Measurements from ENCODE around the gene CLMP.
"Not testable (repeated sequence)": the region's sequence is repeated elsewhere in the genome, so short reads cannot be mapped to it uniquely, and the experiment has no call there.

The CLMP gene

GRCh38 chr11:123218451-123218850 lies 23.4 kb upstream of the CLMP start:
- DNase-seq (ENCODE audit: low read depth in 2 of 3, low spot score in 2 of 3): no peak

- no peak for DNase-seq (ENCODE audit: low read depth in 2 of 3, low spot score in 2 of 3)
Measured at GRCh38 chr11:123217897-123218296, 22.8 kb upstream of the CLMP start.

GRCh38 chr11:123216249-123216648 lies 21.2 kb upstream of the CLMP start:
- no peak for DNase-seq (ENCODE audit: low read depth in 2 of 3, low spot score in 2 of 3)

- DNase-seq (ENCODE audit: low read depth in 2 of 3, low spot score in 2 of 3): no peak
Measured at GRCh38 chr11:123214940-123215339, 19.9 kb upstream of the CLMP start.

- DNase-seq (ENCODE audit: low read depth in 2 of 3, low spot score in 2 of 3): no peak
Measured at GRCh38 chr11:123214396-123214795, 19.3 kb upstream of the CLMP start.

GRCh38 chr11:123213307-123213771 lies 18.3 kb upstream of the CLMP start:
- DNase-seq (ENCODE audit: low read depth in 2 of 3, low spot score in 2 of 3): no peak

GRCh38 chr11:123212406-123212805 lies 17.4 kb upstream of the CLMP start:
- DNase-seq (ENCODE audit: low read depth in 2 of 3, low spot score in 2 of 3): no peak

- DNase-seq (ENCODE audit: low read depth in 2 of 3, low spot score in 2 of 3): no peak
Measured at GRCh38 chr11:123211981-123212380, 16.9 kb upstream of the CLMP start.

GRCh38 chr11:123211149-123211852 lies 16.3 kb upstream of the CLMP start:
- DNase-seq (ENCODE audit: low read depth in 2 of 3, low spot score in 2 of 3): no peak

GRCh38 chr11:123209591-123209990 lies 14.5 kb upstream of the CLMP start:
- DNase-seq (ENCODE audit: low read depth in 2 of 3, low spot score in 2 of 3): no peak

GRCh38 chr11:123206791-123207434 lies 11.9 kb upstream of the CLMP start:
- no peak for DNase-seq (ENCODE audit: low read depth in 2 of 3, low spot score in 2 of 3)

GRCh38 chr11:123206055-123206454 lies 11.0 kb upstream of the CLMP start:
- not testable (repeated sequence) for DNase-seq (ENCODE audit: low read depth in 2 of 3, low spot score in 2 of 3)

- DNase-seq (ENCODE audit: low read depth in 2 of 3, low spot score in 2 of 3): no peak
Measured at GRCh38 chr11:123203934-123204333, 8.9 kb upstream of the CLMP start.

- DNase-seq (ENCODE audit: low read depth in 2 of 3, low spot score in 2 of 3): no peak
Measured at GRCh38 chr11:123203471-123203870, 8.4 kb upstream of the CLMP start.

GRCh38 chr11:123202155-123203151 lies 7.4 kb upstream of the CLMP start:
- DNase-seq (ENCODE audit: low read depth in 2 of 3, low spot score in 2 of 3): no peak

- DNase-seq (ENCODE audit: low read depth in 2 of 3, low spot score in 2 of 3): no peak
Measured at GRCh38 chr11:123200264-123200663, 5.2 kb upstream of the CLMP start.

- no peak for DNase-seq (ENCODE audit: low read depth in 2 of 3, low spot score in 2 of 3)
Measured at GRCh38 chr11:123197711-123198110, 2.7 kb upstream of the CLMP start.

GRCh38 chr11:123196060-123196714 lies 1.1 kb upstream of the CLMP start:
- DNase-seq (ENCODE audit: low read depth in 2 of 3, low spot score in 2 of 3): no peak

- no peak for DNase-seq (ENCODE audit: low read depth in 2 of 3, low spot score in 2 of 3)
Measured at GRCh38 chr11:123194337-123195187, 486 bp downstream of the CLMP start.

GRCh38 chr11:123193742-123194141 lies 1.3 kb downstream of the CLMP start:
- DNase-seq (ENCODE audit: low read depth in 2 of 3, low spot score in 2 of 3): no peak
